Neuronal stem cell (in vitro differentiated cells): ENCODE results near the gene BRI3BP.
"Not testable (repeated sequence)": the region's sequence is repeated elsewhere in the genome, so short reads cannot be mapped to it uniquely, and the experiment has no call there.

Source experiments
- DNase-seq: peaks from one replicate; pipeline ENCODE4 v3.0.0-alpha.2; 2013; ENCODE audit warnings: low spot score
- H2AFZ ChIP-seq: one replicate; pipeline ENCODE4 v1.6.1; 2013; ENCODE audit warnings: mild to moderate bottlenecking, low read length, inconsistent platforms
- H2AK5ac ChIP-seq: 2 replicates; pipeline ENCODE4 v1.6.1; 2013; ENCODE audit warnings: low read depth, mild to moderate bottlenecking, inconsistent platforms, low read length, moderate library complexity, mixed read lengths
- H2BK120ac ChIP-seq: 2 replicates; pipeline ENCODE4 v1.6.1; 2013; ENCODE audit warnings: low read depth, mild to moderate bottlenecking, inconsistent platforms, low read length, moderate library complexity, mixed read lengths
- H2BK12ac ChIP-seq: one replicate; pipeline ENCODE4 v1.6.1; 2013; ENCODE audit warnings: low read length, inconsistent platforms
- H2BK15ac ChIP-seq: 2 replicates; pipeline ENCODE4 v1.6.1; 2013; ENCODE audit warnings: mild to moderate bottlenecking, low read length, inconsistent platforms, mixed read lengths
- H2BK5ac ChIP-seq: one replicate; pipeline ENCODE4 v1.6.1; 2013; ENCODE audit warnings: inconsistent platforms, mild to moderate bottlenecking, low read length, moderate library complexity
- H3K14ac ChIP-seq: one replicate; pipeline ENCODE4 v1.6.1; 2013; ENCODE audit warnings: low read length, inconsistent platforms
- H3K18ac ChIP-seq: 2 replicates; pipeline ENCODE4 v1.6.1; 2013; ENCODE audit warnings: low read length, inconsistent platforms
- H3K23ac ChIP-seq: 2 replicates; pipeline ENCODE4 v1.6.1; 2013; ENCODE audit warnings: low read depth, mild to moderate bottlenecking, mixed read lengths, low read length, inconsistent platforms; ENCODE audit not compliant: poor library complexity
- H3K27ac ChIP-seq: replicated peaks from 3 replicates; pipeline ENCODE4 v1.5.1; 2013; ENCODE audit warnings: low read length, inconsistent platforms
- H3K27me3 ChIP-seq, 3 experiments: 2 replicates each; pipeline ENCODE4 v1.6.1; 2013; ENCODE audit warnings: low read length in 3 of 3, mild to moderate bottlenecking in 2 of 3, inconsistent platforms in 1 of 3, low read depth in 1 of 3, mixed read lengths in 1 of 3, moderate library complexity in 1 of 3; ENCODE audit not compliant: control insufficient read depth in 3 of 3, insufficient read depth in 3 of 3
- H3K36me3 ChIP-seq, 2 donors: replicated peaks in 1 of 2; 2 replicates each; pipeline ENCODE4 v1.6.1; 2013; ENCODE audit warnings: low read length in 2 of 2; ENCODE audit not compliant: control insufficient read depth in 2 of 2, insufficient read depth in 2 of 2
- H3K4ac ChIP-seq: 2 replicates; pipeline ENCODE4 v1.6.1; 2013; ENCODE audit warnings: inconsistent platforms, mild to moderate bottlenecking, low read length, moderate library complexity
- H3K4me1 ChIP-seq, 2 donors: 1 replicate in 1 of 2; 2 replicates in 1 of 2; pipeline ENCODE4 v1.6.1; 2013; ENCODE audit warnings: low read length in 2 of 2, low read depth in 1 of 2; ENCODE audit not compliant: control insufficient read depth in 2 of 2, insufficient read depth in 1 of 2
- H3K4me2 ChIP-seq: one replicate; pipeline ENCODE4 v1.6.1; 2013; ENCODE audit warnings: mild to moderate bottlenecking, low read length, inconsistent platforms; ENCODE audit not compliant: insufficient read depth, poor library complexity, severe bottlenecking
- H3K4me3 ChIP-seq, 2 donors: 2 replicates each; pipeline ENCODE4 v1.5.1; 2013; ENCODE audit warnings: low read length in 2 of 2, mild to moderate bottlenecking in 2 of 2, inconsistent platforms in 1 of 2, moderate library complexity in 1 of 2
- H3K79me1 ChIP-seq: one replicate; pipeline ENCODE4 v1.6.1; 2013; ENCODE audit warnings: low read depth, mild to moderate bottlenecking, inconsistent platforms, low read length, moderate library complexity
- H3K9ac ChIP-seq: one replicate; pipeline ENCODE4 v1.6.1; 2013; ENCODE audit warnings: mild to moderate bottlenecking, low read depth, low read length, inconsistent platforms; ENCODE audit not compliant: poor library complexity
- H3K9me3 ChIP-seq, 2 donors: replicated peaks in 1 of 2; 2 replicates each; pipeline versions ENCODE3 to v1.6.1; 2013; ENCODE audit warnings: low read length in 2 of 2, mild to moderate bottlenecking in 2 of 2, inconsistent platforms in 1 of 2, low read depth in 1 of 2, mixed read lengths in 1 of 2, moderate library complexity in 1 of 2; ENCODE audit not compliant: control insufficient read depth in 2 of 2, insufficient read depth in 1 of 2
- H4K8ac ChIP-seq: one replicate; pipeline ENCODE4 v1.6.1; 2013; ENCODE audit warnings: low read depth, mild to moderate bottlenecking, inconsistent platforms, low read length, moderate library complexity
- H4K91ac ChIP-seq: one replicate; pipeline ENCODE4 v1.6.1; 2013; ENCODE audit warnings: low read length, low read depth, mild to moderate bottlenecking, inconsistent platforms; ENCODE audit not compliant: poor library complexity
- WGBS, 2 donors: extraction: QIAGEN DNeasy Blood & Tissue Kit; methylation state at CpG; one replicate each; pipeline ENCODE4 v1.1.7; 2013; ENCODE audit warnings: missing lambda C conversion rate in 2 of 2, mixed read lengths in 1 of 2; ENCODE audit not compliant: insufficient read length in 2 of 2, insufficient replicate concordance in 1 of 2; ENCODE audit errors: extremely low coverage in 2 of 2; 5-methylcytosine and 5-hydroxymethylcytosine counted together

Gene BRI3BP

DNA sequence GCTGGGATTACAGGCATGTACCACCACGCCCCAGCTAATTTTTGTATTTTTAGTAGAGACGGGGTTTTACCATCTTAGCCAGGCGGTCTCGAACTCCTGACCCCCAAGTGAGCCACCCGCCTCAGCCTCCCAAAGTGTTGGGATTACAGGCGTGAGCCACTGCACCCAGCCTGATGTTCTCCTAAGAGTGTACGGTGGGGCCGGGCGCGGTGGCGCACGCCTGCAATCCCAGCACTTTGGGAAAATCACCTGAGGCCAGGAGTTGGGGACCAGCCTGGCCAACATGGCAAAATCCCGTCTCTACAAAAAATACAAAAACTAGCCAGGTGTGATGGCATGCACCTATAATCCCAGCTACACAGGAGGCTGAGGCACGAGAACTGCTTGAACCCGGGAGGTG, 6.6 kb upstream of the BRI3BP start:
- H3K4ac ChIP-seq, H3K9ac ChIP-seq: not testable (repeated sequence)

DNA sequence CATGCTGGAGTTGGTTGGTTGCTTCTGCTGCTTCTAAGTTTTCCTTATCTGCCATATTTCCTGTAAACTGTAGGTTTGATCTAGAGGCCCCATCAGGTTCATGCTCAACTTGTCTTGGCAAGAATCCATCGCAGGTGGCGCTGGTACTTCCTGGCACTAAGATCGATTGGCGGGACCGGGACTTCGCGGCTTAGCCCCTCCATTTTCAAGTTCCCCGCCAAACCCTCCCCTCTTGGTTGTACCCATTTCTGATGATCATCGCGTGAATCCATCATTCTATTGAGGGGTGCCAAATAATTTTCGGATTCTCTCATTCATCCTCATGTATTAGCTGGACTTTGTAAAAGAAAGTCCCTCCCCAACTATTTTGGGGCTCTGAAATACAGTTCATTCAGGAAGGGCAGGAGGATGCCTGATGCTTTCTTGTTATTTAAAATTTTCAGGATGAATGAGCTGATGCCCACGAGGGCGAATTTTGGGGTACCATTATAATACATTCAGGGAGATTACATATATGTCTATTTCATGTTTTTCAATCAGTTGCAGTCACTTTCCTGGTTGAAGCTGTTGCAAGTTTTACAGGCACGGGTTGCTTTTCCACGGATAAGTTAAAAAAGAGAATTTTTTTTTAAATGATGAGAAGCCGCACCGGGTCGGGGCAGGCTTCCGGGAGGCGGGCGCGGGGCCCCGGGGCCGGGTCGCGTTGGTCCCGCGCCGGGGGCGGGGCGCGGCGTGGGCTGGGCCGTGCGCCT, 395 bp upstream of the BRI3BP start:
- Histone ChIP-seq H3K9ac (peak overlapping the region; percentile 94), H3K27ac (no peak overlapping the region), H4K8ac (no peak overlapping the region), H2BK15ac (no peak overlapping the region), H2AK5ac (no peak overlapping the region), H2BK12ac (no peak overlapping the region), H3K27me3 (peaks cover 0 to 5% (median 0%) of the 10 kb centered on the region in 3 experiments), H3K4me3 (peak overlapping the region; percentile 63 to 88), H3K9me3 (no peaks in the 10 kb centered on the region), H2BK120ac (no peak overlapping the region), H3K36me3 (peaks cover 0 to 10% of the 10 kb centered on the region in 2 donors), H3K4ac (no peak overlapping the region), H3K4me1 (peaks cover 3 to 5% of the 10 kb centered on the region in 2 donors), H3K79me1 (peaks cover under 1% of the 10 kb centered on the region), H3K23ac (no peak overlapping the region), H3K4me2 (peak overlapping the region; percentile 76), H2AFZ (peak overlapping the region; percentile 85), H3K14ac (no peak overlapping the region), H2BK5ac (no peak overlapping the region), H4K91ac (no peak overlapping the region), H3K18ac (no peak overlapping the region)
- DNase-seq = peak; percentile 69
- WGBS, 2 donors = no CpG with 5 or more reads among the region's 35 CpGs

More for the DNA sequence above, 6.6 kb upstream of the BRI3BP start:
- H3K27me3 ChIP-seq, H2BK5ac ChIP-seq, H4K91ac ChIP-seq, H2AK5ac ChIP-seq, H3K27ac ChIP-seq, H3K9me3 ChIP-seq, H3K23ac ChIP-seq, H3K14ac ChIP-seq, H3K4me2 ChIP-seq, H2BK12ac ChIP-seq, H3K4me3 ChIP-seq, H4K8ac ChIP-seq, H3K79me1 ChIP-seq, DNase-seq, H2BK120ac ChIP-seq, H3K18ac ChIP-seq, H2AFZ ChIP-seq, H2BK15ac ChIP-seq, H3K4me1 ChIP-seq: not testable (repeated sequence)
- peaks cover 22 to 43% of the 10 kb centered on the region in 2 donors for H3K36me3 ChIP-seq
- WGBS, 2 donors = no CpG with 5 or more reads among the region's 15 CpGs

DNA sequence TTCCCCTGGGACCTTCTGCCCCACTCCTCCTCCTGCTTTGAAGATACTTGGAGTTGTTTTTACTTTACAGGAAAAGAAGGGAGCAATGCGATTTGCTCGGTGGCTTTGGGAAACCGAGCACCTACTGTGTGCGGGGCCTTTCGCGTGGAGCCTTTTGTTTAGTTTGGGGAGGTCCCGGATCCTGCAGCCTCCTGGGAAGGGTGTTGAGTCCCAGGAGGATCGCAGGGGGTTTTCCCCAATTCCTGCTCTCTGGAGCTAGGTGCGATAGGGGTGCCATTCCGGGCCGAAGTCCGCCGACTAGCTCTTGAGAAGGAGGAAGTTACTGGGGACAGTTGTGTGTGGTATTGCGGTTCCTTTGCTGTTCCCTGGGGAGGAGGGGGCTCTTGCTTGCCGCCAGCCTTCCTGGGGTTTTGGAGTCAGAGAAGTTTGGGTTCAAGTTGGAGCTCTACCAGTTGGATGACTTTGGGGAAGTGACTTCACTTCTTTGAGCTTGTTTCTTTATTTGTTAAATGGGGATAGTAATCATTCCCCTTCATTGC, 1.1 kb downstream of the BRI3BP start:
- Histone ChIP-seq H3K18ac (peak overlapping the region; percentile 92), H4K91ac (no peak overlapping the region), H3K27ac (no peak overlapping the region), H3K9ac (peak overlapping the region; percentile 94), H2BK5ac (peak overlapping the region; percentile 61), H3K79me1 (no peaks in the 10 kb centered on the region), H3K9me3 (peaks cover 0 to 2% of the 10 kb centered on the region in 2 donors), H3K14ac (no peak overlapping the region), H2BK12ac (peak overlapping the region; percentile 3), H2BK15ac (no peak overlapping the region), H3K4me3 (peak overlapping the region; percentile 63 to 88), H2AFZ (peak overlapping the region; percentile 73), H3K36me3 (peaks cover 0 to 10% of the 10 kb centered on the region in 2 donors), H3K27me3 (peaks cover 0 to 5% (median 0%) of the 10 kb centered on the region in 3 experiments), H3K4me1 (peaks cover 0 to 5% of the 10 kb centered on the region in 2 donors), H2AK5ac (no peak overlapping the region), H4K8ac (no peak overlapping the region), H3K4ac (no peak overlapping the region), H2BK120ac (no peak overlapping the region), H3K23ac (no peak overlapping the region), H3K4me2 (peak overlapping the region; percentile 76)
- no peak for DNase-seq
- WGBS, 2 donors = no CpG with 5 or more reads among the region's 15 CpGs

DNA sequence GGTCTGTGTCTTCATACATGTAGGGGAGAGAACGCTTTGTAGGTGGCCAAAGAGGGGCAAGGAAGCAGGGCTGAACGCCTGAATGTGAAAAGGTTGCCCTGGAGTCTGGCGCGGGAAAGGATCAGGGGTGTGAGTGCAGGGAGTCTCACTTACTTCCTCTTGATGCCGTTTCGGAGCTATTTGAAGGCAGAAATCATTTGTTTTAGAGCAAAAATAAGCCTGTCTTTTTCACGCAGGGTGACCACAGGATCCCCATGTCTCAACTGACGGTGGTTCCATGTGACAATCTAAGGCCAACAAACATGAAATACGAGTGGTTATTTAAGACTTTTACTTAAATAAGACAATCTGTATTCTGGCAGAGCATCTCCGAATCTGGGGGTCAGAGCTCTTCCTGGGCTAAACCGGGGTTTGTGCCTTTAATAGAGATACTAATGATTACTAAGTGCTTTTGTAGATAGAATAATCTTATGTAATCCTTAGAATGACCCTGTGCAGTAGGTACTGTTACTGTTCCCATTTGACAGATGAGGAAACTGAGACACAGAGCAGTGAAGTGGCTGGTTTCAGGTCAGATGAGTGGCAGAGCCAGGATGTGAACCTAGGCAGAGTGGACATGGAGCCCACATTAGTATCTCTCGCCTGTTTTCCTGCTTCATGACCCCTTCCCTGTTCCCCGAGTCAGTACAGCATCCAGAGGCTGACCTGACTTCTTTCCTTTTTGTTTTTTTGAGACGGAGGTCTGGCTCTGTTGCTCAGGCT, 1.9 kb downstream of the BRI3BP start:
- no peak overlapping the region for H3K18ac ChIP-seq
- WGBS, 2 donors = no CpG with 5 or more reads among the region's 14 CpGs
- H2BK5ac ChIP-seq = no peak overlapping the region
- H3K4ac ChIP-seq = no peak overlapping the region
- no peak overlapping the region for H3K23ac ChIP-seq
- DNase-seq = no peak
- H3K36me3 ChIP-seq = peaks cover 0 to 10% of the 10 kb centered on the region in 2 donors
- no peak overlapping the region for H2BK15ac ChIP-seq
- no peak overlapping the region for H2AFZ ChIP-seq
- peak overlapping the region in 1 of 2 donors; percentile 63 for H3K4me3 ChIP-seq
- H2AK5ac ChIP-seq = no peak overlapping the region
- peaks cover 0 to 2% of the 10 kb centered on the region in 2 donors for H3K9me3 ChIP-seq
- peaks cover 0 to 5% (median 0%) of the 10 kb centered on the region in 3 experiments for H3K27me3 ChIP-seq
- H3K79me1 ChIP-seq = no peaks in the 10 kb centered on the region
- no peak overlapping the region for H3K14ac ChIP-seq
- H2BK120ac ChIP-seq = no peak overlapping the region
- no peak overlapping the region for H3K9ac ChIP-seq
- no peak overlapping the region for H4K8ac ChIP-seq
- H3K27ac ChIP-seq = no peak overlapping the region
- no peak overlapping the region for H3K4me2 ChIP-seq
- H4K91ac ChIP-seq = no peak overlapping the region
- H3K4me1 ChIP-seq = peaks cover 0 to 5% of the 10 kb centered on the region in 2 donors
- H2BK12ac ChIP-seq = no peak overlapping the region
